Measurements from ENCODE around the gene SND1.
A peak's percentile ranks its signal among the peaks of the same experiment; 100 is the strongest.

SND1 gene

DNA sequence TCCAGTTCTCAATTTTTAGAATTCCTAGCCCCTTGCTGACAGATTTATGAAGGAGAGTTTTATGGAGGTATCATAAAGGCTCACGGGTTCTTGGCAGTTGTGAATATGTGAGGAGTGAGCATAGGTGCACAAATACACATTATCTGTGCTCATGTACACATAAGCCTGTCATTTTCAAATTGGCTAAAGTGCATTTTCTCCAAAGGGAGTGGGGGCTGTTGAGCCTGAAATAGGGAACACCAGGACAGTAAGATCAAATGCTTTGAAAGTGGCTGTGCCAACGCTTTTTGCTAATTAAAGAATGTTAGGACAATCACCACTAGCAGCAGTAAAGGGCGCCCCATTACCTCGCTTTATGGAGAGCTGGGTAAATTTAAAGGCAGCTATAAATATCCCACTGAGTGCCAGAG lies 387.6 kb downstream of the SND1 start:
- no peak overlapping the region for H4K8ac ChIP-seq (ENCODE audit: low read length)
- H2BK15ac ChIP-seq (ENCODE audit: low read depth, poor library complexity, severe bottlenecking), result no peak overlapping the region
- no peak overlapping the region for H2BK120ac ChIP-seq (ENCODE audit: low read depth, low read length)
- 86% methylated on average over 3 of the region's 4 CpGs for WGBS
- peaks cover 38% of the 10 kb centered on the region for H3K79me1 ChIP-seq (replicated peaks; ENCODE audit: low read length, poor library complexity, severe bottlenecking)
- H3K36me3 ChIP-seq (ENCODE audit: control insufficient read depth in 1 of 2, insufficient read depth in 2 of 2, low read depth in 1 of 2, low read length in 2 of 2), result peaks cover 4 to 6% of the 10 kb centered on the region in 2 experiments
- no peak overlapping the region for H2AK5ac ChIP-seq (ENCODE audit: low read length, severe bottlenecking)
- no peak overlapping the region for H3K23ac ChIP-seq (ENCODE audit: low read length in 2 of 2)
- no peak overlapping the region for H3K27ac ChIP-seq (ENCODE audit: low read length, poor library complexity, severe bottlenecking)
- H2AFZ ChIP-seq (ENCODE audit: low read depth, low read length), result no peak overlapping the region
- no peak overlapping the region for H3K18ac ChIP-seq (ENCODE audit: low read depth in 1 of 2, low read length in 2 of 2)
- no peak overlapping the region for H2BK12ac ChIP-seq (ENCODE audit: low read length in 2 of 2)
- no peak overlapping the region for H3K14ac ChIP-seq (ENCODE audit: low read length in 2 of 2)
- H3K27me3 ChIP-seq (ENCODE audit: control insufficient read depth in 1 of 2, insufficient read depth in 1 of 2, low read length in 2 of 2), result no peaks in the 10 kb centered on the region
- no peak overlapping the region for H3K9ac ChIP-seq (ENCODE audit: low read length)
- no peaks in the 10 kb centered on the region for H3K4me1 ChIP-seq (ENCODE audit: control insufficient read depth, insufficient read depth, low read depth, low read length)
- no peak overlapping the region for H4K91ac ChIP-seq (ENCODE audit: low read length)
- no peak overlapping the region for H3K4me2 ChIP-seq (ENCODE audit: low read length, poor library complexity, severe bottlenecking)
- H2BK5ac ChIP-seq (ENCODE audit: low read depth, low read length, poor library complexity, severe bottlenecking), result no peak overlapping the region
- no peak for DNase-seq
- no peak overlapping the region for H3K4me3 ChIP-seq (ENCODE audit: insufficient read depth in 1 of 2, low read depth in 1 of 2, low read length in 2 of 2)
- no peaks in the 10 kb centered on the region for H3K9me3 ChIP-seq (ENCODE audit: control insufficient read depth, low read length)
- no peak overlapping the region for H3K4ac ChIP-seq (ENCODE audit: low read depth in 1 of 2, low read length in 2 of 2)

DNA sequence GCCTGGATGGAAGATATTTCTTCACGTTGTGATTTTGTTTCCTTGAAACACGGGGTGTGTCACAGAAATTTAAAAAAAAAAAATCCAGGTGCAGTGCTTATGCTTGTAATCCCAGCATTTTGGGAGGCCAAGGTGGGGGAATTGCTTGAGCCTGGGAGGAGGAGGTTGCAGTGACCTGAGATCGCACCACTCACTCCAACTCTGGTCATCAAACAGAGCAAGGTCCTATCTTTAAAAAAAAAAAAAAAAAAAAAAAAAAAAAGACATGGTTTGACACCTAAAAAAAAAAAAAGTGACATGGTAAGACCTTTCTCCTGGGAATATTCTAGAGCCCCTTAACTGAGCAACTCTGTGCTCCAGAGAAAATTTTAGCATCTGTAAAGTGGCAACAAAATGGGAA lies 388.2 kb downstream of the SND1 start:
- Histone ChIP-seq H3K4me2 (ENCODE audit: low read length, poor library complexity, severe bottlenecking) (no peak overlapping the region), H3K27ac (ENCODE audit: low read length, poor library complexity, severe bottlenecking) (no peak overlapping the region), H3K27me3 (ENCODE audit: control insufficient read depth in 1 of 2, insufficient read depth in 1 of 2, low read length in 2 of 2) (no peaks in the 10 kb centered on the region), H2BK5ac (ENCODE audit: low read depth, low read length, poor library complexity, severe bottlenecking) (no peak overlapping the region), H3K4me1 (ENCODE audit: control insufficient read depth, insufficient read depth, low read depth, low read length) (no peaks in the 10 kb centered on the region), H4K8ac (ENCODE audit: low read length) (no peak overlapping the region), H2AK5ac (ENCODE audit: low read length, severe bottlenecking) (no peak overlapping the region), H3K9ac (ENCODE audit: low read length) (no peak overlapping the region), H3K9me3 (ENCODE audit: control insufficient read depth, low read length) (no peaks in the 10 kb centered on the region), H3K23ac (ENCODE audit: low read length in 2 of 2) (no peak overlapping the region), H3K79me1 (replicated peaks; ENCODE audit: low read length, poor library complexity, severe bottlenecking) (peaks cover 39% of the 10 kb centered on the region), H3K4ac (ENCODE audit: low read depth in 1 of 2, low read length in 2 of 2) (no peak overlapping the region), H3K4me3 (ENCODE audit: insufficient read depth in 1 of 2, low read depth in 1 of 2, low read length in 2 of 2) (no peak overlapping the region), H2BK15ac (ENCODE audit: low read depth, poor library complexity, severe bottlenecking) (no peak overlapping the region), H2BK12ac (ENCODE audit: low read length in 2 of 2) (no peak overlapping the region), H2BK120ac (ENCODE audit: low read depth, low read length) (no peak overlapping the region), H4K91ac (ENCODE audit: low read length) (no peak overlapping the region), H3K36me3 (ENCODE audit: control insufficient read depth in 1 of 2, insufficient read depth in 2 of 2, low read depth in 1 of 2, low read length in 2 of 2) (peaks cover 4 to 6% of the 10 kb centered on the region in 2 experiments), H3K18ac (ENCODE audit: low read depth in 1 of 2, low read length in 2 of 2) (no peak overlapping the region), H2AFZ (ENCODE audit: low read depth, low read length) (no peak overlapping the region), H3K14ac (ENCODE audit: low read length in 2 of 2) (no peak overlapping the region)
- DNase-seq, result no peak
- WGBS, result 79% methylated on average over 2 of the region's 3 CpGs

DNA sequence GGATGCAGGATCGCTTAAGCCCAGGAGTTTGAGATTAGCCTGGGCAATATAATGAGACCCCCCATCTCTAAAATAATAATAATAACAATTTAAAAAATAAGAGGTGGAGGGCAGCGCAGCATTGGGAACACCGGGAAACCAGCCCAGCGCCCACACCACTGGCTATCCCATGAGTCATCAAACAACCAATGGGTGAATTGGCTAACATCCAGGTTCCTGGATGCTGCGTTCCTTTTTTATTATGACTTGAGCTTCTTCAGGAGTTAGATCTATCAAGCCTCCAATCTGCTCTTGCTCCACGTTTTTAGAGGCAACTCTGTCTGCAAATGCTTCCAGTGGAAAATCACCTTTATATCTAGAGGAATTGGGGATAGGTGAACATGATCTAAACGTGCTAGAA lies 389.2 kb downstream of the SND1 start:
- Histone ChIP-seq H3K4me3 (ENCODE audit: insufficient read depth in 1 of 2, low read depth in 1 of 2, low read length in 2 of 2) (no peak overlapping the region), H2AFZ (ENCODE audit: low read depth, low read length) (no peak overlapping the region), H3K36me3 (ENCODE audit: control insufficient read depth in 1 of 2, insufficient read depth in 2 of 2, low read depth in 1 of 2, low read length in 2 of 2) (peaks cover 4 to 6% of the 10 kb centered on the region in 2 experiments), H3K4me1 (ENCODE audit: control insufficient read depth, insufficient read depth, low read depth, low read length) (no peaks in the 10 kb centered on the region), H3K9me3 (ENCODE audit: control insufficient read depth, low read length) (no peaks in the 10 kb centered on the region), H3K4me2 (ENCODE audit: low read length, poor library complexity, severe bottlenecking) (no peak overlapping the region), H3K27ac (ENCODE audit: low read length, poor library complexity, severe bottlenecking) (no peak overlapping the region), H2BK120ac (ENCODE audit: low read depth, low read length) (no peak overlapping the region), H3K79me1 (replicated peaks; ENCODE audit: low read length, poor library complexity, severe bottlenecking) (peaks cover 40% of the 10 kb centered on the region), H3K18ac (ENCODE audit: low read depth in 1 of 2, low read length in 2 of 2) (no peak overlapping the region), H3K23ac (ENCODE audit: low read length in 2 of 2) (no peak overlapping the region), H2BK5ac (ENCODE audit: low read depth, low read length, poor library complexity, severe bottlenecking) (no peak overlapping the region), H3K9ac (ENCODE audit: low read length) (no peak overlapping the region), H2BK15ac (ENCODE audit: low read depth, poor library complexity, severe bottlenecking) (no peak overlapping the region), H2AK5ac (ENCODE audit: low read length, severe bottlenecking) (no peak overlapping the region), H3K14ac (ENCODE audit: low read length in 2 of 2) (no peak overlapping the region), H4K8ac (ENCODE audit: low read length) (no peak overlapping the region), H3K27me3 (ENCODE audit: control insufficient read depth in 1 of 2, insufficient read depth in 1 of 2, low read length in 2 of 2) (no peaks in the 10 kb centered on the region), H3K4ac (ENCODE audit: low read depth in 1 of 2, low read length in 2 of 2) (no peak overlapping the region), H2BK12ac (ENCODE audit: low read length in 2 of 2) (no peak overlapping the region), H4K91ac (ENCODE audit: low read length) (no peak overlapping the region)
- 74% methylated on average over 5 of the region's 7 CpGs for WGBS
- peak; percentile 54 for DNase-seq

DNA sequence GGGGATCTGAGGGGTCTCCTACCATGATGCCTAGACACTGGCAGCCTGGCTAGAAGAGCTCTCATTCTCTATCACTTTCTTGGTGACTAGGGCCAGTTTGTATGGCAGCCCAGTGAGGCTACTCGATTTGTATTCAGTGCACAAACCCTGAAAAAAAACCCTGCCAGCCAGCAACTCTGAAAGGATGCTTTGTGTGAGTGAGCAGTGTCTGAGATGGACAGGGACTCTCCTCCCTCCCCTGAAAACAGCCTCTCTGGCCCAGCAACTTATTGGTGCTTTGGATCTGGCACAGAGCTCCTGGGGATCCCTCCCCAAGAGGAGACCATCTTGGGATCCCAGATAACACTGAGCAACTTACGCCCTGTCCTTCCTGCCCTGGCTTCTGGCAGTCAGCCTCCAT lies 390.0 kb downstream of the SND1 start:
- Histone ChIP-seq H2AK5ac (ENCODE audit: low read length, severe bottlenecking) (no peak overlapping the region), H3K4ac (ENCODE audit: low read depth in 1 of 2, low read length in 2 of 2) (no peak overlapping the region), H4K91ac (ENCODE audit: low read length) (no peak overlapping the region), H3K27ac (ENCODE audit: low read length, poor library complexity, severe bottlenecking) (no peak overlapping the region), H3K9ac (ENCODE audit: low read length) (no peak overlapping the region), H3K9me3 (ENCODE audit: control insufficient read depth, low read length) (no peaks in the 10 kb centered on the region), H3K4me1 (ENCODE audit: control insufficient read depth, insufficient read depth, low read depth, low read length) (no peaks in the 10 kb centered on the region), H3K4me3 (ENCODE audit: insufficient read depth in 1 of 2, low read depth in 1 of 2, low read length in 2 of 2) (no peak overlapping the region), H3K14ac (ENCODE audit: low read length in 2 of 2) (no peak overlapping the region), H2BK120ac (ENCODE audit: low read depth, low read length) (no peak overlapping the region), H4K8ac (ENCODE audit: low read length) (no peak overlapping the region), H3K23ac (ENCODE audit: low read length in 2 of 2) (no peak overlapping the region), H2BK12ac (ENCODE audit: low read length in 2 of 2) (no peak overlapping the region), H3K27me3 (ENCODE audit: control insufficient read depth in 1 of 2, insufficient read depth in 1 of 2, low read length in 2 of 2) (no peaks in the 10 kb centered on the region), H3K79me1 (replicated peaks; ENCODE audit: low read length, poor library complexity, severe bottlenecking) (peaks cover 36% of the 10 kb centered on the region), H2AFZ (ENCODE audit: low read depth, low read length) (no peak overlapping the region), H2BK15ac (ENCODE audit: low read depth, poor library complexity, severe bottlenecking) (no peak overlapping the region), H3K36me3 (ENCODE audit: control insufficient read depth in 1 of 2, insufficient read depth in 2 of 2, low read depth in 1 of 2, low read length in 2 of 2) (peaks cover 4 to 6% of the 10 kb centered on the region in 2 experiments), H3K18ac (ENCODE audit: low read depth in 1 of 2, low read length in 2 of 2) (no peak overlapping the region), H2BK5ac (ENCODE audit: low read depth, low read length, poor library complexity, severe bottlenecking) (no peak overlapping the region), H3K4me2 (ENCODE audit: low read length, poor library complexity, severe bottlenecking) (no peak overlapping the region)
- 90% methylated on average over 2 of the region's 2 CpGs for WGBS
- no peak for DNase-seq
